GM12874 (cell line): Measurements from ENCODE around the gene PCDHA6.

ENCODE experiments used
- CTCF ChIP-seq: IDR thresholded peaks from 2 replicates; pipeline ENCODE4 v1.5.1; 2011; ENCODE audit warnings: low read depth, mild to moderate bottlenecking, control low read depth, low read length, moderate library complexity; ENCODE audit not compliant: insufficient read depth

PCDHA6 gene

DNA sequence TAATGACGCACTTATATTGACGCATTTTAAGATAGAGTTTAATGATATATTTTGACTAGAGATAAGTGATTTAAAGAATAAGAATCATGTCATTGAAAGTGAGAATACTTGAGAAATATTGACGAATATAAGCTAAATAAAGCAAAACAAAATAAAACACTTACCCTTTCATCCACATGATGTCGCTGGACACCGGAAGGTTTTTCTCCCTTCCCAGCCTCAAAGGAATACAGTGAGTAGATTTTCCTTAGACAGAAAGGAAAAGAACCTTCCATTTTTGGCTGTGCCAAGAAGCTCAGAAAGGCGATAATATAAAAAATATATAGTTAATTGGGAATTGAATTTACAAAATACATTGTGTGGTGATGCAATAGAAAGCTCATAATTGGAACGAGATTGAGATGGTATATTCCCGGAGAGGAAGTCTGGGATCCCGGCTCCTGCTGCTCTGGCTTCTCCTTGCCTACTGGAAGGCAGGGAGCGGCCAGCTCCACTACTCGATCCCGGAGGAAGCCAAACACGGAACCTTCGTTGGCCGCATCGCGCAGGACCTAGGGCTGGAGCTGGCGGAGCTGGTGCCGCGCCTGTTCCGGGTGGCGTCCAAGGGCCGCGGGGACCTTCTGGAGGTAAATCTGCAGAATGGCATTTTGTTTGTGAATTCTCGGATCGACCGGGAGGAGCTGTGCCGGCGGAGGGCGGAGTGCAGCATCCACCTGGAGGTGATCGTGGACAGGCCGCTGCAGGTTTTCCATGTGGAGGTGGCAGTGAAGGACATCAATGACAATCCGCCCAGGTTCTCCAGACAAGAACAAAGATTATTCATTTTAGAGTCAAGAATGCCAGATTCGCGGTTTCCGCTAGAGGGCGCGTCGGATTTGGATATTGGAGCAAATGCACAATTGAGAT is 6.1 kb upstream of the PCDHA6 start, which contains the start of gene PCDHA5:
PCDHA5 (plus strand) TSS at position 239 of the 906 bp plus-strand sequence.
- peak; percentile 31; the same call in 1 of the 2 replicates for TF ChIP-seq CTCF

GRCh38 chr5:140822281-140822629 is 5.5 kb upstream of the PCDHA6 start:
- no peak for TF ChIP-seq CTCF

DNA sequence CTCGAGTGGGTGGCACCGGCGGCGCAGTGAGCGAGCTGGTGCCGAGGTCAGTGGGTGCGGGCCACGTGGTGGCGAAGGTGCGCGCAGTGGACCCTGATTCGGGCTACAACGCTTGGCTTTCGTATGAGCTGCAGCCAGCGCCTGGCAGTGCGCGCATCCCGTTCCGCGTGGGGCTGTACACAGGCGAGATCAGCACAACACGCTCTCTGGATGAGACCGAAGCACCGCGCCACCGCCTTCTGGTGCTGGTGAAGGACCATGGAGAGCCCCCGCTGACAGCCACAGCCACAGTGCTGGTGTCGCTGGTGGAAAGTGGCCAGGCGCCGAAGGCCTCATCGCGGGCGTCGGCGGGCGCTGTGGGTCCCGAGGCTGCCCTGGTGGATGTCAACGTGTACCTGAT is 4.3 kb upstream of the PCDHA6 start:
- no peak for TF ChIP-seq CTCF

GRCh38 chr5:140828362-140828737 is 590 bp downstream of the PCDHA6 start:
- TF ChIP-seq CTCF = no peak

- no peak for TF ChIP-seq CTCF
Measured at GRCh38 chr5:140833993-140834392, 6.2 kb downstream of the PCDHA6 start, which contains the start of gene PCDHA7. PCDHA7 (plus strand) TSS chr5:140834269; CDS start chr5:140834384, 115 bp downstream.

- TF ChIP-seq CTCF = no peak
Measured at GRCh38 chr5:140835622-140836510, 8.1 kb downstream of the PCDHA6 start.
